ENCODE data around the gene WDR45.

Gene WDR45

DNA sequence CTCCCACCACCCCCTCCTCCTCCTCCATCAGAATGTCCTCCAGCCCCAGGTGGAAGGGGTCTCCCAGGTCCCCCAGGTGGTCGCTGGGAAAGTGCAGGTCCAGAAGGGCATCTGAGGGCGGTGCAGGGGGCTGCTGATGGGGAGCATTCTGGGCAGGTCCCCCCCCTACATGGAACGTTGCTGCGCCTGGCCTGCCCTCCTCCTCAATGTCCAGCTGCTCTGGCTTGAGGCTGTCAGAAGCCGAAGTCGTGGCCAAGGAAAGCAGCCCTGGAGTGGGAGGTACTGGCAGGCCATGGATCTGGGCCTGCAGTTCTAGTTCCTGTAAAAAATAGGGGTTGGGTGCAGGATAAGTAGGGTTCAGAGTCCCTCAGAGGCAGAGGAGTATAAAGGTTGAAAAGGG lies 49.4 kb downstream of the WDR45 start:
- Histone ChIP-seq H3K9me3 (ENCODE audit: severe bottlenecking) (no peaks in the 10 kb centered on the region), H3K27me3 (ENCODE audit: insufficient read depth, poor library complexity, severe bottlenecking) (no peaks in the 10 kb centered on the region), H3K36me3 (ENCODE audit: low read depth) (peaks cover 29% of the 10 kb centered on the region), H3K27ac (ENCODE audit: poor library complexity, severe bottlenecking) (no peak overlapping the region), H3K4me3 (ENCODE audit: severe bottlenecking) (no peak overlapping the region), H3K4me1 (ENCODE audit: insufficient read depth, poor library complexity, severe bottlenecking) (no peaks in the 10 kb centered on the region)
- ATAC-seq (ENCODE audit: low read depth) (no peak), DNase-seq (ENCODE audit: low spot score) (no peak)
- TF ChIP-seq, protein P1, sequence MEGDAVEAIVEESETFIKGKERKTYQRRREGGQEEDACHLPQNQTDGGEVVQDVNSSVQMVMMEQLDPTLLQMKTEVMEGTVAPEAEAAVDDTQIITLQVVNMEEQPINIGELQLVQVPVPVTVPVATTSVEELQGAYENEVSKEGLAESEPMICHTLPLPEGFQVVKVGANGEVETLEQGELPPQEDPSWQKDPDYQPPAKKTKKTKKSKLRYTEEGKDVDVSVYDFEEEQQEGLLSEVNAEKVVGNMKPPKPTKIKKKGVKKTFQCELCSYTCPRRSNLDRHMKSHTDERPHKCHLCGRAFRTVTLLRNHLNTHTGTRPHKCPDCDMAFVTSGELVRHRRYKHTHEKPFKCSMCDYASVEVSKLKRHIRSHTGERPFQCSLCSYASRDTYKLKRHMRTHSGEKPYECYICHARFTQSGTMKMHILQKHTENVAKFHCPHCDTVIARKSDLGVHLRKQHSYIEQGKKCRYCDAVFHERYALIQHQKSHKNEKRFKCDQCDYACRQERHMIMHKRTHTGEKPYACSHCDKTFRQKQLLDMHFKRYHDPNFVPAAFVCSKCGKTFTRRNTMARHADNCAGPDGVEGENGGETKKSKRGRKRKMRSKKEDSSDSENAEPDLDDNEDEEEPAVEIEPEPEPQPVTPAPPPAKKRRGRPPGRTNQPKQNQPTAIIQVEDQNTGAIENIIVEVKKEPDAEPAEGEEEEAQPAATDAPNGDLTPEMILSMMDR (IDR thresholded peaks at IDR 0.05; ENCODE audit: poor library complexity, severe bottlenecking): no peak

DNA sequence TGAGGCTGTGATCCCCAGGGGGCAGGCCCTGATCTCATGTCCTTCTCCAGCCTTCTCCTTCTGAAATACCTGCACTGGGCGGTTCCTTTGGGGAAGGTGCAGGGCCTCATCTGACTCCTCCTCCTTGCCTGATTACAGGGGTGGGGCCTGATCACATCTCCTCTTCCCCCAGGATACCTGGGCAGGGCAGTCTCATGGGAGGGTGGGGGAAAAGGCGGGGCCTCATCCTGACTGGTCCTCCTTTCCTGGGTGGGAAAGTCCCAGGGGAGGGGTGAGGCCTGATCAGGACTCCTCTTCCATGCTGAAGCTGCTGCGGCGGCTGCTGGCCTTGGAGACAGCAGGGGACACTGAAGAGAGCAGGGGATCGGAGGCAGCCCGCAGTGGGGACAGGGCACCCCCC lies 49.8 kb downstream of the WDR45 start:
- Histone ChIP-seq H3K36me3 (ENCODE audit: low read depth) (peaks cover 29% of the 10 kb centered on the region), H3K4me1 (ENCODE audit: insufficient read depth, poor library complexity, severe bottlenecking) (no peaks in the 10 kb centered on the region), H3K4me3 (ENCODE audit: severe bottlenecking) (no peak overlapping the region), H3K27ac (ENCODE audit: poor library complexity, severe bottlenecking) (peak overlapping the region; percentile 35), H3K27me3 (ENCODE audit: insufficient read depth, poor library complexity, severe bottlenecking) (no peaks in the 10 kb centered on the region), H3K9me3 (ENCODE audit: severe bottlenecking) (no peaks in the 10 kb centered on the region)
- DNase-seq (ENCODE audit: low spot score) (peak; percentile 76), ATAC-seq (ENCODE audit: low read depth) (peak; percentile 96)
- TF ChIP-seq, protein P1 (IDR thresholded peaks at IDR 0.05; ENCODE audit: poor library complexity, severe bottlenecking): no peak

Data from RWPE2 (cell line).